Lung (tissue), 12 donors: ENCODE measurements around the gene SLBP. TPM values are rescaled to one million over a fixed set of nuclear protein-coding genes. Genes with fewer than 3 reads are reported as not detected.

ENCODE experiments used
- ATAC-seq: fragments of 200-7000 bp; cut with Tn5 transposase; one replicate; pipeline ENCODE4 v1.9.1; 2020; ENCODE audit warnings: moderate number of reproducible peaks; ENCODE audit not compliant: insufficient read depth, low FRiP score
- DNase-seq, 3 donors: peaks; one replicate each; pipeline ENCODE4 v3.0.0-alpha.2; 2013 to 2017
- H3K27ac ChIP-seq, 2 donors: one replicate each; pipeline ENCODE4 v1.5.1; 2013; ENCODE audit warnings: mild to moderate bottlenecking in 2 of 2, moderate library complexity in 2 of 2, control low read depth in 1 of 2, inconsistent platforms in 1 of 2, low read depth in 1 of 2, low read length in 1 of 2
- H3K27me3 ChIP-seq, 3 donors: one replicate each; pipeline ENCODE4 v1.5.1; 2013; ENCODE audit warnings: low read length in 2 of 3; ENCODE audit not compliant: control insufficient read depth in 3 of 3, insufficient read depth in 3 of 3
- H3K36me3 ChIP-seq, 4 donors: one replicate each; pipeline ENCODE4 v1.5.1; 2013; ENCODE audit warnings: low read length in 4 of 4, mild to moderate bottlenecking in 1 of 4, moderate library complexity in 1 of 4; ENCODE audit not compliant: control insufficient read depth in 4 of 4, insufficient read depth in 4 of 4
- H3K4me1 ChIP-seq, 5 donors: one replicate each; pipeline ENCODE4 v1.5.1; 2013; ENCODE audit warnings: low read length in 5 of 5, mild to moderate bottlenecking in 2 of 5, moderate library complexity in 1 of 5; ENCODE audit not compliant: control insufficient read depth in 5 of 5, insufficient read depth in 5 of 5
- H3K4me3 ChIP-seq: one replicate; pipeline ENCODE4 v1.5.1; 2013; ENCODE audit warnings: mild to moderate bottlenecking, control low read depth, moderate library complexity
- H3K9ac ChIP-seq, 2 donors: one replicate each; pipeline ENCODE4 v1.5.1; 2013; ENCODE audit warnings: low read length in 2 of 2, control low read depth in 1 of 2; ENCODE audit not compliant: insufficient read depth in 1 of 2
- H3K9me3 ChIP-seq, 4 donors: one replicate each; pipeline ENCODE4 v1.5.1; 2013; ENCODE audit warnings: low read length in 3 of 4, mild to moderate bottlenecking in 1 of 4, moderate library complexity in 1 of 4; ENCODE audit not compliant: control insufficient read depth in 4 of 4, insufficient read depth in 3 of 4
- CTCF ChIP-seq: IDR thresholded peaks from 2 replicates; pipeline ENCODE4 v1.5.1; 2012; ENCODE audit warnings: mild to moderate bottlenecking; ENCODE audit errors: control extremely low read depth, extremely low read depth
- WGBS, 2 donors: extraction: QIAGEN DNeasy Blood & Tissue Kit; methylation state at CpG; one replicate each; pipeline ENCODE4 v1.1.7; 2013; 5-methylcytosine and 5-hydroxymethylcytosine counted together
- polyA plus RNA-seq, 2 donors: library from polyadenylated mRNA; stranded (reverse); fragments of 200-250 nt; gene quantifications; one replicate each; pipeline ENCODE4 v1.2.1, GENCODE V29; 2013
- total RNA-seq, 2 donors: library from RNA; depleted of rRNA in 1 of 2; stranded (reverse); fragments of >200 nt in 1 of 2; gene quantifications; one replicate each; pipeline ENCODE4 v1.2.1, GENCODE V29; 2014 to 2021
- donor health status: control.
- donor health status: control.
- donor health status: Bipolar disorder and iron deficiency.
- donor health status: healthy.
- donor health status: DM: yes; HTN: yes; CAD: no.

Gene SLBP
- total and polyA plus RNA-seq, 4 donors: 34.9 to 43.2 (median 34.9) TPM

DNA sequence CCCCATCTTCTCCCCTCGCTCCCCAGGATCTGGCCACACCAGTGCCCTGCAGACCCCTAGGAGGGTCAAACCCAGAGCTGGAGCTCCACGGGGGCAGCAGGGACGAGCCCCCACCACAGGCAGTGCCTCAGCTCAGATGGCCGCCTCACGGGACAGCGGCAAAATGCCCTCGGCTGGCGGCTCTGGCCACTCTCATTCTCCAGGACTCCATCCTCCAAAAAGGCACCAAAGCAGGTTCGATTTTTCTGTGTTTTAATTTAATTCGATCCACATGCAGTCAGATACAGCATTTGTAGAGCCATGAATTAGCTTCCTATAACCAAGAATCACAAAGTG is 36.3 kb downstream of the SLBP start:
- Histone ChIP-seq H3K4me3 (no peak overlapping the region), H3K9me3 (no peaks in the 10 kb centered on the region), H3K4me1 (peaks cover 0 to 5% (median 0%) of the 10 kb centered on the region in 5 donors), H3K36me3 (no peaks in the 10 kb centered on the region), H3K9ac (no peak overlapping the region), H3K27me3 (no peaks in the 10 kb centered on the region), H3K27ac (no peak overlapping the region)
- no peak for TF ChIP-seq CTCF
- DNase-seq (no peak), ATAC-seq (no peak)
- WGBS, 2 donors: 83 to 91% methylated on average over 10 of the region's 10 CpGs

GRCh38 chr4:1675136-1675801 is 36.9 kb downstream of the SLBP start:
- no peaks in the 10 kb centered on the region for H3K36me3 ChIP-seq
- no peak for TF ChIP-seq CTCF

DNA sequence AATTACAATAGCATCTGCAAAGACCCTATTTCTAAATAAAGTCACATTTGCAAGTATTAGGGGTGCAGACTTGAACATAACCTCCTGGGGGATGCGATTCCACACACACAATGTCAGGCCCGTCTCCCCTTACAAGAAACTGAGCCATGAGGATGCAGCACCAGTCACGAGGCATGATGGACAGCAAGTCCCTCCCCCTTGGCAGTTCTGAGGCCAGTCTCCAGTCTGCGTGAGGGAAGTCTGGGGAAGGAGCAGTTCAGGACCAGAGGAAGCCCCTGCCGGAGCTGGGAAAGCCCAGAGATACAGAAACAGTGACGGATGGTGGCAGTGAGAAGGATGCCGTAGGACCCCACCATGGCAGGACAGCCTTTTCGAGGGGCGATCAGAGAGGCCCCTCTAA is 37.4 kb downstream of the SLBP start:
- no peak for ATAC-seq

More at GRCh38 chr4:1675136-1675801, 36.9 kb downstream of the SLBP start:
- no peaks in the 10 kb centered on the region for H3K9me3 ChIP-seq
- no peak for ATAC-seq
- no peak overlapping the region for H3K27ac ChIP-seq
- WGBS, 2 donors: 80 to 86% methylated on average over 19 of the region's 19 CpGs
- H3K4me1 ChIP-seq: no peaks in the 10 kb centered on the region
- H3K9ac ChIP-seq: no peak overlapping the region
- no peak overlapping the region for H3K4me3 ChIP-seq
- DNase-seq: no peak
- no peaks in the 10 kb centered on the region for H3K27me3 ChIP-seq

More for the DNA sequence above, 37.4 kb downstream of the SLBP start:
- Histone ChIP-seq H3K27me3 (no peaks in the 10 kb centered on the region), H3K9me3 (no peaks in the 10 kb centered on the region), H3K27ac (no peak overlapping the region), H3K4me3 (no peak overlapping the region), H3K9ac (no peak overlapping the region), H3K4me1 (no peaks in the 10 kb centered on the region), H3K36me3 (no peaks in the 10 kb centered on the region)
- no peak for DNase-seq
- 71 to 76% methylated on average over 9 of the region's 9 CpGs for WGBS, 2 donors
- no peak for TF ChIP-seq CTCF
